Measurements from ENCODE around the gene TRAF6. TPM values are rescaled to one million over a fixed set of nuclear protein-coding genes. Genes with fewer than 3 reads are reported as not detected.
"Not testable (repeated sequence)": the region's sequence is repeated elsewhere in the genome, so short reads cannot be mapped to it uniquely, and the experiment has no call there.

Gene TRAF6, protein sequence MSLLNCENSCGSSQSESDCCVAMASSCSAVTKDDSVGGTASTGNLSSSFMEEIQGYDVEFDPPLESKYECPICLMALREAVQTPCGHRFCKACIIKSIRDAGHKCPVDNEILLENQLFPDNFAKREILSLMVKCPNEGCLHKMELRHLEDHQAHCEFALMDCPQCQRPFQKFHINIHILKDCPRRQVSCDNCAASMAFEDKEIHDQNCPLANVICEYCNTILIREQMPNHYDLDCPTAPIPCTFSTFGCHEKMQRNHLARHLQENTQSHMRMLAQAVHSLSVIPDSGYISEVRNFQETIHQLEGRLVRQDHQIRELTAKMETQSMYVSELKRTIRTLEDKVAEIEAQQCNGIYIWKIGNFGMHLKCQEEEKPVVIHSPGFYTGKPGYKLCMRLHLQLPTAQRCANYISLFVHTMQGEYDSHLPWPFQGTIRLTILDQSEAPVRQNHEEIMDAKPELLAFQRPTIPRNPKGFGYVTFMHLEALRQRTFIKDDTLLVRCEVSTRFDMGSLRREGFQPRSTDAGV
- 10.9 and 11.5 TPM in 2 replicates for total RNA-seq

DNA sequence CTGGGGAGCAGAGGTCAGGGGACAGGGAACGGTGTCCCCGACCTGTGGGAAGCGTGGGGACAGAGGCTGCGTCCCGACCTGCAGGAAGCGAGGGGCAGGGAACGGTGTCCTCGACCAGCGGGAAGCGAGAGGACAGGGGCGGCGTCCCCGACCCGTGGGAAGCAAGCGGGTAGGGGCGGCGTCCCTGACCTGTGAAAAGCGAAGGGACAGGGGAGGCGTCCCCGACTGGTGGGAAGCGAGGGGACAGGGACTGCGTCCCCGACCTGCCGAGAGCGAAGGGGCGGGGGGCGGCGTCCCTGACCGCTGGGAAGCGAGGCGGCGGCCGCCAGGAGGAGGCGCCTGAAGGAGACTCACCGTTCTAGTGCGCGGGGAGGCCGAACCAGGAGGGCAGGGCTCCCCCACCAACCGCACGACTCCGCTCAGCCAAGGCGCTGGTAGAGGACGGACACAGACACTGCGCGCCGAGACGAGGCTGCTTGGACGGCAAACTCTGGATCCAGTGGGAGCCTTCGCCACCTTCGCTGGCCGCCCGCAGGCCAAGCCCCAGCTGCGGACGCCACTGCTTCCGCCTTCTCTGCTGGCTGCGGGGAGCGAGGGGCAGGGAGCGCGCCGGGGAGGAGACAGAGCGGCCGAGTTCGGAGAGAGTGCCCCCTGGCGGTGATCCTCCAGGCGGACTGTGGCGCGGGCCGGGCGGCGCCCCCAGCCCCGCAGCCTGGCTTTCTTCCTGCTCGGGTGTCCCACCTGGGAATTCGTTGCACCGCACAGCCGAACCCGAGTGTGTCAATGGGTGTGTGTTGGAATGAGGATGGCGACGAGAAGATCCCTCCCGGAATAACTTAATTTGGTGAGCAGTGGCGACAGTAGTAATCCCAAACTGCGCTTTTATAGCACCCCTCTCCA lies at the start of gene TRAF6:
Gene TRAF6 (minus strand): TSS at position 579 of the 900 bp plus-strand sequence. CDS start 8,757 bp downstream, outside the sequence.
- intact Hi-C loops (cut with micrococcal nuclease) = loop anchor here (1.0 to 5.0 kb wide), 3 partner anchors 47 to 237 kb away; partner anchors contain the start of gene COMMD9
- Mint-ChIP-seq H3K27ac (peak within 1 kb of the TSS; percentile 90), H3K36me3 (ENCODE audit: low read depth) (peaks cover 3% of the 10 kb centered on the region), H3K27me3 (peaks cover 22% of the 10 kb centered on the region), H3K9me3 (peaks cover 4% of the 10 kb centered on the region), H3K4me3 (peak within 1 kb of the TSS; percentile 98), H3K4me1 (peaks cover 20% of the 10 kb centered on the region)
- DNase-seq = peak; percentile 97

DNA sequence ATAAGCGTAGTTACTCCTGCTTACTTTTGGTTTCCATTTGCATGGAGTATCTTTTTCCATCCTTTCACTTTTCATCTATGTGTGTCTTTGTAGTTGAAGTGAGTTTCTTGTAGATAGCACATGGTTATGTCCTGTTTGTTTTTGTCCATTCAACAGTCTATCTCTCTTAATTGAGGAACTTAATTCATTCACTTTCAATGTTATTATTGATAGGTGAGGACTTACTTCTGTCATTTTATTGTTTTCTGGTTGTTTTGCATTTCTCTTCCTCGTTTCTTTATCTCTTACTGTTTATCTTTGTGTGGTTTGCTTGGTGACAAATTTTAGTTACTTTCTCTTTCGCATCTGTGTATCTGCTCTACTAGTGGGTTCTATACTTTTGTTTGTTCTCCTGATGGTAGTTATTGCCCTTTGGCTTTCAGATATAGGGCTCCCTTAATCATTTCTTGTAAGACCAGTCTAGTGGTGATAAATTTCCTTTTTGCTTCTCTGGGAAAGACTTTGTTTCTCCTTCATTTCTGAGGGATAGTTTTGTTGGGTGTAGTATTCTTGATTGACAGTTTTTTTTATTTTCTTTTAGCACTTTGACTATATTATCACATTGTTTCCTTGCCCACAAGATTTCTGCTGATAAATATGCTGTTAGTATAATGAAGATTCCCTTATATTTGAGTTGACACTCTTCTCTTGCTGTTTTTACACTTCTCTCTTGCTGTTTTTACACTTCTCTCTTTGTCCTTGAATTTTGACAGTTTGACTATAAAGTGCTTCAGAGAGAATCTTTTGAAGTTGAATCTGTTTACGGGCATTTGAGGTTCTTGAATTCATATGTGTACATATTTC lies 48.7 kb upstream of the TRAF6 start:
- Mint-ChIP-seq H3K4me1 (peaks cover 22% of the 10 kb centered on the region), H3K9me3 (peaks cover 15% of the 10 kb centered on the region), H3K36me3 (ENCODE audit: low read depth) (peaks cover 6% of the 10 kb centered on the region), H3K27me3 (peaks cover 17% of the 10 kb centered on the region), H3K4me3 (peak overlapping the region; percentile 60), H3K27ac (peak overlapping the region; percentile 84)
- intact Hi-C loops (cut with micrococcal nuclease) = loop anchor here (5.0 kb wide), 2 partner anchors 51 to 206 kb away; no protein-coding TSS in a partner anchor
- no peak for DNase-seq

DNA sequence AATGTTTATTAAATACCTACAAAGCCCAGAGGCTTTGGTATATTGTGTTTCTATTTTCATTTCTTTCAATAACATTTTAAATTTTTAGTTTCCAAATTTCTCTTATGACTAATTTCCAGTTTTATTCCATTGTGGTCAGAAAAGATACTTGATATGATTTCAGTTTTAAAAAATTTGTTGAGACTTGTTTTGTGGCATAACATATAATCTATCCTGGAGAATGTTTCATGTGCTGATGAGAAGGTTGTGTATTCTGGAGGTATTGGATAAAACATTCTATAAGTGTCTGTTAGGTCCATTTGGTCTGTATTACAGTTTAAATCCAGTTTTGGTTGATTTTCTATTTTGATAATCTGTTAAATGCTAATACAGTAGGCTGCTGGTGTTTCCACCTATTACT lies 47.9 kb upstream of the TRAF6 start:
- DNase-seq = no peak
- intact Hi-C loops (cut with micrococcal nuclease) = loop anchor here (5.0 kb wide), 2 partner anchors 51 to 206 kb away; no protein-coding TSS in a partner anchor
- peaks cover 22% of the 10 kb centered on the region for H3K4me1 Mint-ChIP-seq
- peak overlapping the region; percentile 60 for H3K4me3 Mint-ChIP-seq
- peaks cover 15% of the 10 kb centered on the region for H3K9me3 Mint-ChIP-seq
- peaks cover 12% of the 10 kb centered on the region for H3K27me3 Mint-ChIP-seq
- H3K36me3 Mint-ChIP-seq (ENCODE audit: low read depth) = peaks cover 6% of the 10 kb centered on the region
- H3K27ac Mint-ChIP-seq = peak overlapping the region; percentile 84

DNA sequence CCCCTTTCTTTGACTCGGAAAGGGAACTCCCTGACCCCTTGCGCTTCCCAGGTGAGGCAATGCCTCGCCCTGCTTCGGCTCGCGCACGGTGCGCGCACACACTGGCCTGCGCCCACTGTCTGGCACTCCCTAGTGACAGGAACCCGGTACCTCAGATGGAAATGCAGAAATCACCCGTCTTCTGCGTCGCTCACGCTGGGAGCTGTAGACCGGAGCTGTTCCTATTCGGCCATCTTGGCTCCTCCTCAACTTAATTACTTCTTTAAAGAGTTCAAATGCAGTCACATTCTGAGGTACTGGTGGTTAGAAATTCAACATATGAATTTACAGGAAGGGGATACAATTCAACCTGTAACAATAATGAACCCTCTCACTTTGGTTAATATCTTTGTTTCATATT lies 47.3 kb upstream of the TRAF6 start:
- not testable (repeated sequence) for H3K36me3 Mint-ChIP-seq (ENCODE audit: low read depth); H3K27ac Mint-ChIP-seq; H3K4me3 Mint-ChIP-seq
- H3K27me3 Mint-ChIP-seq = peaks cover 11% of the 10 kb centered on the region
- peaks cover 22% of the 10 kb centered on the region for H3K4me1 Mint-ChIP-seq
- H3K9me3 Mint-ChIP-seq = peaks cover 15% of the 10 kb centered on the region
- intact Hi-C loops (cut with micrococcal nuclease) = loop anchor here (5.0 kb wide), 2 partner anchors 50 to 205 kb away; no protein-coding TSS in a partner anchor
- DNase-seq = peak; percentile 28

DNA sequence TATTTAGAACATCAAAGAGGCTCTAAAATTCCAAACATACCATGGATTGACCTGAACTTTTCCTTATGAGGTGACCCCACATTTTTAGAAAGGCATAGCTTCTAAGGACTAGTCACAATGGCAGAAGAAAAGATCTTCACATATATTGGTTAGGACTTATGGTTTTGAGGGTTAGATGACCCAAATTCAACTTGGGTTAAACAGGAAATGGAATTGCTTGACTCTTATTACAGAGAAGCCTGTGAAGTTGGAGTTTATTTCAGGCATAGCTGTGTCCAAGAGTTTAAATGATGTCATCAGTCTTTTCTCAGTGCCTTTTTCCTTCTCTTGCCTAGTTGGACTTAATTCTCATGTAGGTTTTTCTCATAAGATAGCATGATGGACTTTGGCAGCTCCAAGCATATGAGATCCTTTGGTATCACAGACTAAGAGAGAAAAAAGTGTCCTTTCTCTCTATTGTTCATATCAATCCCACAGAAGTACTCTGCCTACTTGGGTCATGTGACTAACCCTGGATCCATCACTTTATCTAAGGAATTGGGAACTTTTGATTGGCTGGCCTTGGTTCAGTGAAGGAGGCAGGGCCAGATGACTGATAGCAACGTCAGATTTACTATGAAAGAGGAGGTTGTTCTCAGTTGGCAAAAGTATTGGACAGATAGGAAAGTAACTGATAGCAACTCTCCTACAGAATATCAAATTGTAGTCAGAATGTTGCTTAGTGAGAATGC lies 40.5 kb upstream of the TRAF6 start:
- intact Hi-C loops (cut with micrococcal nuclease) = no loop called here
- no peaks in the 10 kb centered on the region for H3K36me3 Mint-ChIP-seq (ENCODE audit: low read depth)
- no peak overlapping the region for H3K4me3 Mint-ChIP-seq
- no peak overlapping the region for H3K27ac Mint-ChIP-seq
- no peaks in the 10 kb centered on the region for H3K4me1 Mint-ChIP-seq
- no peaks in the 10 kb centered on the region for H3K9me3 Mint-ChIP-seq
- peak; percentile 22 for DNase-seq
- peaks cover 35% of the 10 kb centered on the region for H3K27me3 Mint-ChIP-seq

DNA sequence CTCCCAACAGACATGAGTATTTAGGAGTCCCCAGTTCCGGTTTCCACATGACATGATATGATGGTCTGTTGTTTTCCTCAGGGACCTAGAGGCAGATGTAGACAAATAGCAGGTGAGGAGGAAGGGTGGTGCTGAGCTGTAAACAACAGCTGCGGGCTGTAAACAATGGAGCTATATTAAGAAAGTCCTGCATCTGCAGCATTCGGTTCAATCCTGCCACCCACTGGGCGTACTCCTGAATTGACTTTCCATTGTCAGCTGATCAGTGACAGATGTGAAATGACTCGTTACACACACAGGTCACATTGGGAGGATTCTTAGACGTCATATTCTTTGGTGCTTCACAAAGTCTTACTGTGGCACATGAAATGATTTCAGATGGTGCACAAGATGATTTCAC lies 30.9 kb upstream of the TRAF6 start:
- intact Hi-C loops (cut with micrococcal nuclease) = no loop called here
- peak; percentile 82 for DNase-seq
- H3K27ac Mint-ChIP-seq = no peak overlapping the region
- no peaks in the 10 kb centered on the region for H3K9me3 Mint-ChIP-seq
- H3K36me3 Mint-ChIP-seq (ENCODE audit: low read depth) = no peaks in the 10 kb centered on the region
- peaks cover 19% of the 10 kb centered on the region for H3K27me3 Mint-ChIP-seq
- peaks cover 8% of the 10 kb centered on the region for H3K4me1 Mint-ChIP-seq
- no peak overlapping the region for H3K4me3 Mint-ChIP-seq

DNA sequence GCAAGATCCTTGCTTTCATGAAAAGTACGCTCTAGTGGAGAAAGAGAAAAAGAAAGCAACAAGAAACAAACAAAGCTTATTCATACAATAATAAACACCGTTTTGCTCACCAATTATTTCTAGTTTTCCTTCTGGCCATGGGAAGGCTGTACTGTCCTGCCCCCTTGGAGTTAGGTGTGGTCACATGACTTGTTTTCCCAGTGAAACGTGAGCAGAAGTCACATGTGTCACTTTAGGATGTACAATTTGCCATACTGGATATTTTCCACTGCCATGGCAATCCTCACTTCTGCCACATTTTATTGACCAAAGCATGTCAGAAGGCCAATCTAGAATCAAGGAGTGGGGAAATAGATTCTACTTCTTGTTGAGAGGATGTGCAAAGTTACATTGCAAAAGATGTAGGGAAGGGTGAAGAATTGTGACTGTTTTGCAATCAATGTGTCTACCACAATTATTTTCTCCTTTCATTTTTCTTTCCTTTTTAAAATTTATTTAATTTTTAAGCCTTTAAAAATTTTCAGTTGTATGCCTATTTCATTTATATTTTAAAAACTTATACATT lies 24.3 kb upstream of the TRAF6 start:
- H3K9me3 Mint-ChIP-seq = no peaks in the 10 kb centered on the region
- intact Hi-C loops (cut with micrococcal nuclease) = no loop called here

DNA sequence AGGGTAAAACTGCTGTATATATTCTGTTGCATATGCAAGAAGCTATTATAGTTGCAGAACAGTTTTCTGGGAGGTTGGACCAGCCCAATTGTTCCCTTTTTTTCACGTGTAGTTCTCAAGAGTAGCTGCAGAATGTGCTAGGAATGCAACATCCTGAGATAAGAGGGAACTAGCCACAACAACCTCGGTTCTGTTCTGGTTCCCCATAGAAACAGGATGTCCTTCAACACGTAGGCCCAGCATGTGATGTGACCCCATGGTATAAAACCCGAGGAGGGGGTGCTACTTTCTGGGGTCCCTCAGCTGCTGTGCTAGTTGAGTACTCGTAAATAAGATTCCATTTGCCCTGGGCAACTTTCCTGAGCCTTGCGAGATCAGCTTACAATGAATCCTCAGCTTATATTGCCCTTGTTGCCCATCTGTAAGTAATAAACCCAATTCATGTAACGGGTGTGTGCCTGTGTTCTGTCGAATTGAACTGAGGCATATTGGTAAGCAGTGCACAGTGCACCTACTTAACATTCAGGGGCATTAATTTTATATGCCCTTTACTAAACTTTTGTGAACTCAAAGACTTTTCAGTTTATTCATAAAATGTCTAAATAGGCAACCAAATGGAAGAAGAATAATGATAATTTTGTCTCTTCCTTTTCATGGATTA lies 23.0 kb upstream of the TRAF6 start:
- intact Hi-C loops (cut with micrococcal nuclease) = no loop called here
- peaks cover 3% of the 10 kb centered on the region for H3K9me3 Mint-ChIP-seq
- DNase-seq = peak; percentile 51
- no peak overlapping the region for H3K27ac Mint-ChIP-seq
- peaks cover 20% of the 10 kb centered on the region for H3K27me3 Mint-ChIP-seq
- H3K36me3 Mint-ChIP-seq (ENCODE audit: low read depth) = no peaks in the 10 kb centered on the region
- no peaks in the 10 kb centered on the region for H3K4me1 Mint-ChIP-seq
- H3K4me3 Mint-ChIP-seq = no peak overlapping the region

More for the DNA sequence above, 24.3 kb upstream of the TRAF6 start:
- Mint-ChIP-seq H3K27ac (no peak overlapping the region), H3K27me3 (peaks cover 10% of the 10 kb centered on the region), H3K4me3 (no peak overlapping the region), H3K36me3 (ENCODE audit: low read depth) (no peaks in the 10 kb centered on the region), H3K4me1 (no peaks in the 10 kb centered on the region)
- DNase-seq = peak; percentile 34

DNA sequence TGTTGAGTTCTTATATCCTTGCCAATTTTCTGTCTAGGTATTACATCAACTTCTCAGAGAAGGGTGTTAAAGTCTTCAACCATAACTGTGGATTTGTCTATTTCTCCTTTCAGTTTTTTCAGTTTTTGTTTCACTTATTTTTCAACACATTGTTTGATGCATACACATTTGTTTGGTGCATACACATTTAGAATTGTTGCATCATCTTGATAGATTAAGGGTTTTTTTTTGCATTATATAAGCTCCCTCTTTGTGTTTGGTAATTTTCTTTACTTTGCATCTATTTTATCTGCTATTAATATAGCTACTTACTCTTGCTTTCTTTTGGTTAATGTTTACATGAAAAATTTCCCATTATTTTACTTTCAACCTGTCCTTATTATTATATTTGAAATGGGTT lies 20.8 kb upstream of the TRAF6 start:
- Mint-ChIP-seq H3K36me3 (ENCODE audit: low read depth) (no peaks in the 10 kb centered on the region), H3K27me3 (peaks cover 20% of the 10 kb centered on the region), H3K4me3 (no peak overlapping the region), H3K27ac (no peak overlapping the region), H3K4me1 (no peaks in the 10 kb centered on the region), H3K9me3 (peaks cover 3% of the 10 kb centered on the region)
- DNase-seq = no peak
- intact Hi-C loops (cut with micrococcal nuclease) = no loop called here

DNA sequence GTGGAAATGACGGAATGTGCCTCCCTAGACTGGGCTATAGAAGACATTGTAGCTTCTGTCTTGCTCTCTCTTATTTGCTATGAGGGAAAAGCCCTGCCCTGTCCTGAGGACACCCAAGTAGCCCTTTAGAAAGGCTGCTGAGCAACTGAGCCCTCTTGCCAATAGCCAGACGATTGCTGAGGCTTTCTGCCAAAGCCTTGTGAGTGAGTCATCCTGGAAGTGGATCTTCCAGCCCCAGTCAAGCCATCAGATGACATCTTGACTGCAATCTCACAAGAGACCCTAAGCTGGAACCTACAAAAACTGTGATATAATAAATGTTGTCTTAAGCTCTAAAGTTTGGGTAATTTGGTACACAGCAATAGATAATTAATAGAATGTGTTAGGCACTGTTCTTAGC lies 3.9 kb upstream of the TRAF6 start:
- no peak overlapping the region for H3K27ac Mint-ChIP-seq
- H3K4me1 Mint-ChIP-seq = peaks cover 2% of the 10 kb centered on the region

DNA sequence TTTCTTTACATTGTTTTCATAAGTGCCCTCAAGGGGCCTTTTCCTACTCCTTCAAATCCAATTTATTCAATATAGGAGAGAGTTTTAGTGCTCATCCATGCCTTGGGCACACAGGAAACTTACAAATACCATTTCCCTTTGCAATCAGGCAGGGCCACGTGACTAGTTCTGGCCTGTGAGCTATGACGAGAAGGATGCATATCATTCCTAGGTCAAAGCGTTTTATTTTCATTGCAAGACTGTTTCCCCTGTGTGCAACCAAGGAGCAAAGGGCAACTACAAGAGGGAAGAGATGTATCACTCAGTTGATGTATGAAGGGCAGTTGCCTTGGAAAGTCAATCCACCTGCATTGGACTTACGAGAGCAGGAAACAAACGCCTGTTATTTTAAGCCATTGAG lies 1.9 kb upstream of the TRAF6 start:
- Mint-ChIP-seq H3K4me3 (no peak overlapping the region), H3K36me3 (ENCODE audit: low read depth) (no peaks in the 10 kb centered on the region), H3K4me1 (peaks cover 11% of the 10 kb centered on the region), H3K27me3 (peaks cover 28% of the 10 kb centered on the region), H3K9me3 (peaks cover 4% of the 10 kb centered on the region), H3K27ac (no peak overlapping the region)
- intact Hi-C loops (cut with micrococcal nuclease) = no loop called here
- DNase-seq = peak; percentile 50

More for the DNA sequence above, 3.9 kb upstream of the TRAF6 start:
- intact Hi-C loops (cut with micrococcal nuclease) = no loop called here
- Mint-ChIP-seq H3K27me3 (peaks cover 28% of the 10 kb centered on the region), H3K4me3 (no peak overlapping the region), H3K36me3 (ENCODE audit: low read depth) (no peaks in the 10 kb centered on the region), H3K9me3 (peaks cover 7% of the 10 kb centered on the region)
- DNase-seq = no peak

DNA sequence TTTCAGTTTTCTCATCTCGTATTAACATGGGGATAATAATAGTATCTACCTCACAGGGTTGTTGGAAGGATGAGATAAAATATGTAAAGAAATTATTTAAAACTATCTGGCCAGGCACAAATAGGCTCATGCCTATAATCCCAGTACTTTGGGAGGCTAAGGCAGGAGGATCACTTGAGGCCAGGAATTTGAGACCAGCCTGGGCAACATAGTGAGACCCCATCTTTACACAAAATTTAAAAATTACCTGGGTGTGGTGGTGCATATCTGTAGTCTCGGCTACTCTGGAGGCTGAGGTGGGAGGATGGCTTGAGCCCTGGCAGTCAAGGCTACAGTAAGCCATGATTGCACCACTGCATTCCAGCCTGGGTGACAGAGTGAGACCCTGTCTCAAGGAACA lies 990 bp upstream of the TRAF6 start:
- intact Hi-C loops (cut with micrococcal nuclease) = loop anchor here (2.0 kb wide), 1 partner anchor 236 kb away; no protein-coding TSS in a partner anchor
- peaks cover 11% of the 10 kb centered on the region for H3K4me1 Mint-ChIP-seq
- peak overlapping the region; percentile 98 for H3K4me3 Mint-ChIP-seq
- peak; percentile 52 for DNase-seq
- H3K36me3 Mint-ChIP-seq (ENCODE audit: low read depth); H3K27ac Mint-ChIP-seq; H3K9me3 Mint-ChIP-seq: not testable (repeated sequence)
- H3K27me3 Mint-ChIP-seq = peaks cover 28% of the 10 kb centered on the region
